ENCODE data around the gene CFAP46. TPM values are rescaled to one million over a fixed set of nuclear protein-coding genes. Genes with fewer than 3 reads are reported as not detected.

Gene CFAP46
- total RNA-seq, 1 donor from 2014 or later = 15.4 TPM

- Mint-ChIP-seq H3K27ac (no peak overlapping the region), H3K4me1 (ENCODE audit: low read depth) (peaks cover 11% of the 10 kb centered on the region), H3K27me3 (peaks cover 6% of the 10 kb centered on the region), H3K4me3 (ENCODE audit: low read depth) (no peak overlapping the region), H3K9me3 (ENCODE audit: low read depth) (peaks cover 18% of the 10 kb centered on the region), H3K36me3 (ENCODE audit: insufficient read depth) (peaks cover 12% of the 10 kb centered on the region)
- DNase-seq (ENCODE audit: low spot score, unreplicated experiment) = peak; percentile 8
- TF ChIP-seq CTCF (IDR thresholded peaks at IDR 0.05; ENCODE audit: unreplicated experiment) = no peak
These were observed 92.8 kb downstream of the CFAP46 start for GRCh38 chr10:132849546-132850031.

GRCh38 chr10:132848951-132849545, 93.3 kb downstream of the CFAP46 start:
- peaks cover 17% of the 10 kb centered on the region for H3K9me3 Mint-ChIP-seq (ENCODE audit: low read depth)
- H3K4me3 Mint-ChIP-seq (ENCODE audit: low read depth) = no peak overlapping the region
- peak overlapping the region; percentile 88 for H3K27ac Mint-ChIP-seq
- H3K4me1 Mint-ChIP-seq (ENCODE audit: low read depth) = peaks cover 11% of the 10 kb centered on the region
- peak; percentile 6 for DNase-seq (ENCODE audit: low spot score, unreplicated experiment)
- H3K36me3 Mint-ChIP-seq (ENCODE audit: insufficient read depth) = peaks cover 12% of the 10 kb centered on the region
- peaks cover 5% of the 10 kb centered on the region for H3K27me3 Mint-ChIP-seq
- no peak for TF ChIP-seq CTCF (IDR thresholded peaks at IDR 0.05; ENCODE audit: unreplicated experiment)

GRCh38 chr10:132848291-132848701, 94.1 kb downstream of the CFAP46 start:
- no peak for TF ChIP-seq CTCF (IDR thresholded peaks at IDR 0.05; ENCODE audit: unreplicated experiment)
- peaks cover 9% of the 10 kb centered on the region for H3K36me3 Mint-ChIP-seq (ENCODE audit: insufficient read depth)
- no peaks in the 10 kb centered on the region for H3K27me3 Mint-ChIP-seq
- peaks cover 11% of the 10 kb centered on the region for H3K4me1 Mint-ChIP-seq (ENCODE audit: low read depth)
- peak overlapping the region; percentile 37 for H3K4me3 Mint-ChIP-seq (ENCODE audit: low read depth)
- peaks cover 12% of the 10 kb centered on the region for H3K9me3 Mint-ChIP-seq (ENCODE audit: low read depth)
- no peak for DNase-seq (ENCODE audit: low spot score, unreplicated experiment)
- peak overlapping the region; percentile 88 for H3K27ac Mint-ChIP-seq

GRCh38 chr10:132847856-132848255, 94.5 kb downstream of the CFAP46 start:
- H3K4me1 Mint-ChIP-seq (ENCODE audit: low read depth) = peaks cover 11% of the 10 kb centered on the region
- DNase-seq (ENCODE audit: low spot score, unreplicated experiment) = no peak
- peak overlapping the region; percentile 33 for H3K27ac Mint-ChIP-seq
- peaks cover 9% of the 10 kb centered on the region for H3K36me3 Mint-ChIP-seq (ENCODE audit: insufficient read depth)
- no peak for TF ChIP-seq CTCF (IDR thresholded peaks at IDR 0.05; ENCODE audit: unreplicated experiment)
- H3K9me3 Mint-ChIP-seq (ENCODE audit: low read depth) = peaks cover 12% of the 10 kb centered on the region
- H3K27me3 Mint-ChIP-seq = no peaks in the 10 kb centered on the region
- H3K4me3 Mint-ChIP-seq (ENCODE audit: low read depth) = peak overlapping the region; percentile 3

GRCh38 chr10:132847416-132847777, 95.0 kb downstream of the CFAP46 start:
- DNase-seq (ENCODE audit: low spot score, unreplicated experiment) = no peak
- TF ChIP-seq CTCF (IDR thresholded peaks at IDR 0.05; ENCODE audit: unreplicated experiment) = no peak
- Mint-ChIP-seq H3K9me3 (ENCODE audit: low read depth) (peaks cover 12% of the 10 kb centered on the region), H3K27ac (no peak overlapping the region), H3K36me3 (ENCODE audit: insufficient read depth) (peaks cover 7% of the 10 kb centered on the region), H3K4me3 (ENCODE audit: low read depth) (no peak overlapping the region), H3K4me1 (ENCODE audit: low read depth) (peaks cover 11% of the 10 kb centered on the region), H3K27me3 (peaks cover under 1% of the 10 kb centered on the region)
